ENCODE measurements around the gene DDX21.

DNA sequence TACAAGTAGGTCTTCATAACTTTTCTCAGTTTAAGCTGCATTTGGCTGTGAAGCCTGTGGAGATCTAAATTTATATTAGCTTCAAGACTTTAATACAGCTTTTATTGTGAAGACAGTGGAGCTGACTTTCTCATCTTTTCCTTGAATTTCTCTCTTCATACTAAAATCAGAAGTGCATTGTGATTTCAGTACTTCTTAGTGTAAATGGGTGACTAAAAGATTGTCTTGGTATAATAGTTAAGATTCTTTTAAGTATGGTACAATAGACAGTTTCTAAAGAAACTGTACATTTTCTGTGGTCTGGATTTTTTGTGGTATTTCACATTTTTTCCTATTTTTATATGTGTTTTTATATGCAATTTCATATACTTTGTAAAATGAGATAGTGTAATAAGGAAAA lies 21.0 kb upstream of the DDX21 start:
- TF ChIP-seq, protein P1, sequence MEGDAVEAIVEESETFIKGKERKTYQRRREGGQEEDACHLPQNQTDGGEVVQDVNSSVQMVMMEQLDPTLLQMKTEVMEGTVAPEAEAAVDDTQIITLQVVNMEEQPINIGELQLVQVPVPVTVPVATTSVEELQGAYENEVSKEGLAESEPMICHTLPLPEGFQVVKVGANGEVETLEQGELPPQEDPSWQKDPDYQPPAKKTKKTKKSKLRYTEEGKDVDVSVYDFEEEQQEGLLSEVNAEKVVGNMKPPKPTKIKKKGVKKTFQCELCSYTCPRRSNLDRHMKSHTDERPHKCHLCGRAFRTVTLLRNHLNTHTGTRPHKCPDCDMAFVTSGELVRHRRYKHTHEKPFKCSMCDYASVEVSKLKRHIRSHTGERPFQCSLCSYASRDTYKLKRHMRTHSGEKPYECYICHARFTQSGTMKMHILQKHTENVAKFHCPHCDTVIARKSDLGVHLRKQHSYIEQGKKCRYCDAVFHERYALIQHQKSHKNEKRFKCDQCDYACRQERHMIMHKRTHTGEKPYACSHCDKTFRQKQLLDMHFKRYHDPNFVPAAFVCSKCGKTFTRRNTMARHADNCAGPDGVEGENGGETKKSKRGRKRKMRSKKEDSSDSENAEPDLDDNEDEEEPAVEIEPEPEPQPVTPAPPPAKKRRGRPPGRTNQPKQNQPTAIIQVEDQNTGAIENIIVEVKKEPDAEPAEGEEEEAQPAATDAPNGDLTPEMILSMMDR (conservative IDR thresholded peaks at IDR 0.05) = no peak
- TF ChIP-seq ZFX (IDR thresholded peaks at IDR 0.05) = no peak

All from C4-2B (cell line).